Tibial nerve (tissue), 4 donors: ENCODE results near the gene ENDOG. TPM values are rescaled to one million over a fixed set of nuclear protein-coding genes. Genes with fewer than 3 reads are reported as not detected.
"Not testable (repeated sequence)": the region's sequence is repeated elsewhere in the genome, so short reads cannot be mapped to it uniquely, and the experiment has no call there.

ENCODE experiments used
- DNase-seq, 2 donors: peaks; one replicate each; pipeline ENCODE4 v3.0.0-alpha.2; 2019; ENCODE audit warnings: low spot score in 2 of 2
- H3K27ac ChIP-seq, 4 donors: fragments of 200-600 bp; sonication (generic) in 3 of 4; one replicate each; pipeline ENCODE4 v1.5.1; 2017 to 2019; ENCODE audit warnings: mild to moderate bottlenecking in 1 of 4
- H3K27me3 ChIP-seq, 2 donors: fragments of 200-600 bp; sonication (generic) in 1 of 2; one replicate each; pipeline versions ENCODE4 v1.5.1 to v1.6.0; 2017 to 2019
- H3K36me3 ChIP-seq, 3 donors: fragments of 200-600 bp; sonication (generic); one replicate each; pipeline ENCODE4 v1.5.1; 2018 to 2019
- H3K4me1 ChIP-seq, 4 donors: fragments of 200-600 bp; sonication (generic) in 3 of 4; one replicate each; pipeline ENCODE4 v1.5.1; 2017 to 2019
- H3K4me3 ChIP-seq, 4 donors: fragments of 200-600 bp; sonication (generic) in 3 of 4; one replicate each; pipeline ENCODE4 v1.5.1; 2017 to 2019; ENCODE audit warnings: mild to moderate bottlenecking in 1 of 4, moderate library complexity in 1 of 4
- H3K9me3 ChIP-seq, 4 donors: fragments of 200-600 bp; sonication (generic) in 3 of 4; one replicate each; pipeline ENCODE4 v1.5.1; 2017 to 2019
- EP300 ChIP-seq, 2 donors: sonication (generic); formaldehyde crosslinking; IDR thresholded peaks; one replicate each; pipeline ENCODE4 v1.6.1; 2017; ENCODE audit warnings: antibody characterized with exemption in 2 of 2, mild to moderate bottlenecking in 1 of 2
- POLR2A ChIP-seq, 2 donors: fragments of 450-650 bp; IDR thresholded peaks; one replicate each; pipeline ENCODE4 v1.6.1; 2017; ENCODE audit warnings: antibody characterized with exemption in 2 of 2, mild to moderate bottlenecking in 2 of 2, moderate library complexity in 2 of 2
- WGBS, 2 donors: methylation state at CpG; one replicate each; pipeline ENCODE4 v1.1.5; 2018; 5-methylcytosine and 5-hydroxymethylcytosine counted together
- total RNA-seq, 4 donors: library from RNA; depleted of rRNA; stranded (reverse); fragments of >200 nt; gene quantifications; one replicate each; pipeline ENCODE4 v1.1.0, GENCODE V29; 2016
- TF ChIP-seq, protein P1 (sequence below), 5 experiments: fragments of 200-600 bp in 3 of 5; fragments of 450-650 bp in 2 of 5; sonication (generic) in 3 of 5; IDR thresholded peaks; one replicate each; pipeline ENCODE4 v1.5.1; 2016 to 2019; ENCODE audit warnings: antibody characterized with exemption in 5 of 5, mild to moderate bottlenecking in 3 of 5, moderate library complexity in 2 of 5

The ENDOG gene
- total RNA-seq, 4 donors from 2014 or later, result 22.8 to 53.1 (median 48.8) TPM

DNA sequence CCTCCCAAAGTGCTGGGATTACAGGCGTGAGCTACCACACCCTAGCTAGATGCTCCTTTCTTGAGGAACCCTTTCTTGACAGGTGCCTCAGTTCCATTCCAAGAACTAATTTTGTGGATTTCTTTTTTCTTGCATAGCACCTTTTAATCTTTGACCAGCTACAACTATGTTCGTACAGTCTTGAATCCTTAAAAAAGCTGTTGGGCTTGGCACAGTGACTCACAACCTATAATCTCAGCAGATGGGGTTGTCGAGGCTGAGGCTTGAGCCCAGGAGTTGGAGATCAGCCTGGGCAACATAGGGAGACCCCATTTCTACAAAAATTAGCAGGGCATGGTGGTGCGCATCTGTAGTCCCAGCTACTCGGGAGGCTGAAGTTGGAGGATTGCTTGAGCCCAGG, 45.3 kb upstream of the ENDOG start:
- Histone ChIP-seq H3K27me3 (no peaks in the 10 kb centered on the region), H3K36me3 (no peaks in the 10 kb centered on the region), H3K9me3 (peaks cover 0 to 8% (median 0%) of the 10 kb centered on the region in 4 donors), H3K27ac (no peak overlapping the region), H3K4me1 (peaks cover 0 to 28% (median 11%) of the 10 kb centered on the region in 4 donors), H3K4me3 (no peak overlapping the region)
- no peak for DNase-seq
- no peak for TF ChIP-seq POLR2A (IDR thresholded peaks at IDR 0.05)
- TF ChIP-seq, protein P1, sequence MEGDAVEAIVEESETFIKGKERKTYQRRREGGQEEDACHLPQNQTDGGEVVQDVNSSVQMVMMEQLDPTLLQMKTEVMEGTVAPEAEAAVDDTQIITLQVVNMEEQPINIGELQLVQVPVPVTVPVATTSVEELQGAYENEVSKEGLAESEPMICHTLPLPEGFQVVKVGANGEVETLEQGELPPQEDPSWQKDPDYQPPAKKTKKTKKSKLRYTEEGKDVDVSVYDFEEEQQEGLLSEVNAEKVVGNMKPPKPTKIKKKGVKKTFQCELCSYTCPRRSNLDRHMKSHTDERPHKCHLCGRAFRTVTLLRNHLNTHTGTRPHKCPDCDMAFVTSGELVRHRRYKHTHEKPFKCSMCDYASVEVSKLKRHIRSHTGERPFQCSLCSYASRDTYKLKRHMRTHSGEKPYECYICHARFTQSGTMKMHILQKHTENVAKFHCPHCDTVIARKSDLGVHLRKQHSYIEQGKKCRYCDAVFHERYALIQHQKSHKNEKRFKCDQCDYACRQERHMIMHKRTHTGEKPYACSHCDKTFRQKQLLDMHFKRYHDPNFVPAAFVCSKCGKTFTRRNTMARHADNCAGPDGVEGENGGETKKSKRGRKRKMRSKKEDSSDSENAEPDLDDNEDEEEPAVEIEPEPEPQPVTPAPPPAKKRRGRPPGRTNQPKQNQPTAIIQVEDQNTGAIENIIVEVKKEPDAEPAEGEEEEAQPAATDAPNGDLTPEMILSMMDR (IDR thresholded peaks at IDR 0.05), result no peak
- TF ChIP-seq EP300 (IDR thresholded peaks at IDR 0.05), result no peak
- 83 to 89% methylated on average over 5 of the region's 5 CpGs for WGBS, 2 donors

DNA sequence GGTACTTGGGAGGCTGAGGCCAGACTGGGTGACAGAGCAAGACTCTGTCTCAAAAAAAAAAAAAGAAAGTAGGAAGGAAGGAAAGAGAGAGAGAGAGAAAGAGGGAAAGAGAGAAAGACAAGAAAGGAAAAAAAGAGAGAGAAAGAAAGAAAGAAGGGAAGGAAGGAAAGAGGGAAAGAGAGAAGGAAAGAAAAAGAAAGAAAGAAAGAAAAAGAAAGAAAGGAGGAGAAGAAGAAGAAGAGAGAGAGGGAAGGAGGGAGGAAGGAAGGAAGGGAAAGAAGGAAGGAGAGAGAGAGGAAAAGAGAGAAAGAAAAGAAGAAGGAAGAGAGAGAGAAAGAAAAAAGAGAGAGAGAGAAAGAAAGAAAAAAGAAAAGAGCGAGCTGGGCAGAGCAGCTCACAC, 43.5 kb upstream of the ENDOG start:
- H3K9me3 ChIP-seq, result peaks cover 0 to 8% (median 0%) of the 10 kb centered on the region in 4 donors
- H3K4me3 ChIP-seq, result no peak overlapping the region
- 96 to 97% methylated on average over 1 of the region's 1 CpG for WGBS, 2 donors
- H3K36me3 ChIP-seq, result no peaks in the 10 kb centered on the region
- TF ChIP-seq POLR2A (IDR thresholded peaks at IDR 0.05) (no peak), EP300 (IDR thresholded peaks at IDR 0.05) (no peak)
- TF ChIP-seq, protein P1 (IDR thresholded peaks at IDR 0.05), result no peak
- DNase-seq, result no peak
- H3K27me3 ChIP-seq, result no peaks in the 10 kb centered on the region
- peaks cover 0 to 20% (median 10%) of the 10 kb centered on the region in 4 donors for H3K4me1 ChIP-seq
- no peak overlapping the region for H3K27ac ChIP-seq

DNA sequence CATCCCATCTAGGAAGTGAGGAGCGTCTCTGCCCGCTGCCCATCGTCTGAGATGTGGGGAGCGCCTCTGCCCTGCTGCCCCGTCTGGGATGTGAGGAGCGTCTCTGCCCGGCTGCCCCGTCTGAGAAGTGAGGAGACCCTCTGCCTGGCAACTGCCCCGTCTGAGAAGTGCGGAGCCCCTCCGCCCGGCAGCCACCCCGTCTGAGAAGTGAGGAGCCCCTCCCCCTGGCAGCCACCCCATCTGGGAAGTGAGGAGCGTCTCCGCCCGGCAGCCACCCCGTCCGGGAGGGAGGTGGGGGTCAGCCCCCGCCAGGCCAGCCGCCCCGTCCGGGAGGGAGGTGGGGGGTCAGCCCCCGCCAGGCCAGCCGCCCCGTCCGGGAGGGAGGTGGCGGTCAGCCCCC, 38.2 kb upstream of the ENDOG start:
- H3K27ac ChIP-seq, H3K9me3 ChIP-seq, H3K27me3 ChIP-seq, H3K4me3 ChIP-seq, H3K4me1 ChIP-seq, H3K36me3 ChIP-seq, DNase-seq: not testable (repeated sequence)
- 89 to 90% methylated on average over 3 to 16 of the region's 27 CpGs for WGBS, 2 donors

DNA sequence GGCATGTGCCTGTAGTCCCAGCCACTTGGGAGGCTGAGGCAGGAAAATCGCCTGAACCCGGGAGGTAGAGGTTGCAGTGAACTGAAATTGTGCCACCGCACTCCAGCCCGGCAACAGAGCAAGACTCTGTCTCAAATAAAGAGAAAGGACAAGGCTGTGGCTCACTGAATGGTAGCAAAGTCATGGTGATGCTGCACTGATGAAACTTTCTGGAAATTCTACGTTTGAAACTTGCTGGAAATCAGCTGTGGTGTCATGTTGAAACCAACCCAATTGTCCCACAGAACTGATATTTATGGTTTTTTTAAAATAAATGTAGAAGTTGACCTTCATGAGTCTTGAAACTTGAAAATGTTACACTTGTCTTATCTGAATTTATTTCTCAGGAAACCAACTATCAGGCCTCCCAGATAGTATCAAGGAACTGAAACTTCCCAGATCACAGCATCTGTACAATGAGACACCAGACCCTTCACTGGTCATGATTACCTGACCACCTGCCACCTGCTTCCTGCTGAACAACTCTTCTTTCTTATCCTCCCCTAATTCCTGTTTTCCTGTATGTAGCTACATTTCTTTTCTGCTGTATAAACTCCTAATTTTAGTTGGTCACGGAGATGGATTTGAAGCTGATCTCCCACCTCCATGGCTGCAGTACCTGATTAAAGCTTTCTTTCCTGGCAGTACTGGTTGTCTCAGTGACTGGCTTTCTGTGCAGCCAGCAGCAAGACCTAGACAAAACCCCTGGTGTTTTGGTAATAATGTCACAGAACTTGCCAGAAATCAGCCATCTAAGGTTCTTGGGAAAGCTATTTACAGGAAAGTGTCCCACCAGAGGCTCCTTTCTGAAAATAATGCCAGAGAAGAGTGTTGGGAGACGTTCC, 36.9 kb upstream of the ENDOG start:
- Histone ChIP-seq H3K4me1 (no peaks in the 10 kb centered on the region), H3K27ac (no peak overlapping the region), H3K9me3 (no peaks in the 10 kb centered on the region), H3K27me3 (no peaks in the 10 kb centered on the region), H3K4me3 (no peak overlapping the region), H3K36me3 (no peaks in the 10 kb centered on the region)
- no peak for DNase-seq
- WGBS, 2 donors, result 77 to 79% methylated on average over 7 of the region's 7 CpGs
- TF ChIP-seq, protein P1 (IDR thresholded peaks at IDR 0.05), result no peak
- TF ChIP-seq POLR2A (IDR thresholded peaks at IDR 0.05) (no peak), EP300 (IDR thresholded peaks at IDR 0.05) (no peak)

DNA sequence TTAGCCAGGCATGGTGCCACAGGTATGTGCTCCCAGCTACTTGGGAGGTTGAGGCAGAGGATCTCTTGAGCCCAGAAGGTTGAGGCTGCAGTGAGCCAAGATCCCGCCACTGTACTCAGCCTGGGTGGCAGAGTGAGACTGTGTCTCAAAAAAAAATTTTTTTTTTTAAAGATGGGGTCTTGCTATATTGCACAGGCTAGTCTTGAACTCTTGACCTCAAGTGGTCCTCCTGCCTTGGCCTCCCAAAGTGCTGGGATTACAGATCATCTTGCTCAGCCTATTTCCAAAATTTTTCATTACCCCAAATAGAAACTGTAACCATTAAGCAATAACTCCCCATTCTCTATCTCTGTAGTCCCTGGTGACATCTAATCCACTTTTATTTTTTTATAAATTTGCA, 35.6 kb upstream of the ENDOG start:
- no peaks in the 10 kb centered on the region for H3K27me3 ChIP-seq
- TF ChIP-seq, protein P1 (IDR thresholded peaks at IDR 0.05), result no peak
- TF ChIP-seq EP300 (IDR thresholded peaks at IDR 0.05) (no peak), POLR2A (IDR thresholded peaks at IDR 0.05) (no peak)
- DNase-seq, result no peak
- H3K4me1 ChIP-seq, result peaks cover 0 to 4% (median 1%) of the 10 kb centered on the region in 4 donors
- WGBS, 2 donors, result 94 to 100% methylated on average over 1 of the region's 1 CpG
- H3K9me3 ChIP-seq, result no peaks in the 10 kb centered on the region
- H3K4me3 ChIP-seq, result no peak overlapping the region
- H3K36me3 ChIP-seq, result no peaks in the 10 kb centered on the region
- H3K27ac ChIP-seq, result no peak overlapping the region
